Activated CD4-positive, CD25-positive, alpha-beta regulatory T cell (primary cell): ENCODE measurements around the gene UCMA.

Source experiments
- DNase-seq, 4 experiments: peaks; one replicate each; lab custom pipeline; 2025; lab: John Stamatoyannopoulos, UW

The UCMA gene

GRCh38 chr10:13187135-13187534 lies 47.0 kb downstream of the UCMA start:
- no peak for DNase-seq

- DNase-seq: no peak
These were observed 49.3 kb downstream of the UCMA start for GRCh38 chr10:13184730-13185514.

- no peak for DNase-seq
These were observed 49.9 kb downstream of the UCMA start for GRCh38 chr10:13184276-13184675.

GRCh38 chr10:13183625-13184024 lies 50.5 kb downstream of the UCMA start:
- no peak for DNase-seq

GRCh38 chr10:13182424-13182823 lies 51.8 kb downstream of the UCMA start:
- DNase-seq: no peak

- DNase-seq: no peak
These were observed 53.4 kb downstream of the UCMA start for GRCh38 chr10:13180788-13181187.

GRCh38 chr10:13173616-13174015 lies 60.6 kb downstream of the UCMA start:
- no peak for DNase-seq
